Measurements from ENCODE around the gene TEFM. TPM values are rescaled to one million over a fixed set of nuclear protein-coding genes. Genes with fewer than 3 reads are reported as not detected.

TEFM gene, protein sequence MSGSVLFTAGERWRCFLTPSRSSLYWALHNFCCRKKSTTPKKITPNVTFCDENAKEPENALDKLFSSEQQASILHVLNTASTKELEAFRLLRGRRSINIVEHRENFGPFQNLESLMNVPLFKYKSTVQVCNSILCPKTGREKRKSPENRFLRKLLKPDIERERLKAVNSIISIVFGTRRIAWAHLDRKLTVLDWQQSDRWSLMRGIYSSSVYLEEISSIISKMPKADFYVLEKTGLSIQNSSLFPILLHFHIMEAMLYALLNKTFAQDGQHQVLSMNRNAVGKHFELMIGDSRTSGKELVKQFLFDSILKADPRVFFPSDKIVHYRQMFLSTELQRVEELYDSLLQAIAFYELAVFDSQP
- total RNA-seq, result 10 to 100 TPM in 3 of 4 donors, 1 to 10 TPM in 1; 7.4 to 47.4 (median 28.6) TPM

DNA sequence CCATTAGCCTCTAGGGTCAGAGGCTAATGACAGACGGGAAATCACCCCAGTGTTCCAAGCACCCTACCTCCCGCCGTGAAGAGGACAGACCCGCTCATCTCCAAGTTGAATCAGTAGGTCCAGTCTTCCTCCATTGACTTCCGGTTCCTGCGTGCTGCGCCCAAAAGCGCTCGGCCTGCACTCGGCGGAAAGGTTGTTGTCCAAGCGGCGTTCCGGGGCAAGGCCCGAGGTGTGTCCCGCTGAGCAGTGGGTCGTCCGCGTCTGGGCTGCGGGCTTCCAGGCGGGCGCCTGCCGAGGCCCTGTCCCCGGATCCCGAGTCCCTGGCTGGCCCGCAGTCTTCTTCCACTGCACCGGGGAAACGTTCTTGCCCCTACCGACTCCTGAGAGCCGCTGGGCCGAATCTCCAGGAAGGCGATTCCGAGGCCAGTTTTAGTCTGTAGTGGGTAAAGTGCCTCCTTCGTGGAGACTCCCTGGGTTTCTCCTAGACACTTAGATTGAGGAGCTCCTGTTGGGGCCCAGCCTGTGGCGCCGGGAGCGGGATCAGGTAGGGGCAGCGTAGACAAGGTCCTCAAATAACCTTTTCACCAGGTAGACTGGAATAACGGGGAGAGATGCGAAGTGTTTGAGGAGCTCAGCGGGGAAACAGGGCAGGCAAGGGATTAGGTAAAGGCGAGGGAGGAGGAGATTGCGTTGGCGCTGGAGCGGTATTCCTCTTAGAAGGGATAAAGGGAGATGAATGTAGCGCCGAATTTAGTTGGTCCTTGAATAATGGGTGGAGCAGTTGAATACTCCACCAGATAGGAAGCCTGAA is at the start of gene TEFM:
Gene TEFM (minus strand): TSS at position 138 of the 811 bp plus-strand sequence. CDS start 40 bp downstream, at position 98.
- H3K4me1 ChIP-seq, result peaks cover 0 to 12% of the 10 kb centered on the region in 2 donors
- H3K4me3 ChIP-seq, result peak within 1 kb of the TSS; percentile 78 to 82
- H3K36me3 ChIP-seq, result no peaks in the 10 kb centered on the region
- peak; percentile 80 to 91 for DNase-seq
- no peaks in the 10 kb centered on the region for H3K9me3 ChIP-seq
- no peaks in the 10 kb centered on the region for H3K27me3 ChIP-seq
- TF ChIP-seq, protein P1, sequence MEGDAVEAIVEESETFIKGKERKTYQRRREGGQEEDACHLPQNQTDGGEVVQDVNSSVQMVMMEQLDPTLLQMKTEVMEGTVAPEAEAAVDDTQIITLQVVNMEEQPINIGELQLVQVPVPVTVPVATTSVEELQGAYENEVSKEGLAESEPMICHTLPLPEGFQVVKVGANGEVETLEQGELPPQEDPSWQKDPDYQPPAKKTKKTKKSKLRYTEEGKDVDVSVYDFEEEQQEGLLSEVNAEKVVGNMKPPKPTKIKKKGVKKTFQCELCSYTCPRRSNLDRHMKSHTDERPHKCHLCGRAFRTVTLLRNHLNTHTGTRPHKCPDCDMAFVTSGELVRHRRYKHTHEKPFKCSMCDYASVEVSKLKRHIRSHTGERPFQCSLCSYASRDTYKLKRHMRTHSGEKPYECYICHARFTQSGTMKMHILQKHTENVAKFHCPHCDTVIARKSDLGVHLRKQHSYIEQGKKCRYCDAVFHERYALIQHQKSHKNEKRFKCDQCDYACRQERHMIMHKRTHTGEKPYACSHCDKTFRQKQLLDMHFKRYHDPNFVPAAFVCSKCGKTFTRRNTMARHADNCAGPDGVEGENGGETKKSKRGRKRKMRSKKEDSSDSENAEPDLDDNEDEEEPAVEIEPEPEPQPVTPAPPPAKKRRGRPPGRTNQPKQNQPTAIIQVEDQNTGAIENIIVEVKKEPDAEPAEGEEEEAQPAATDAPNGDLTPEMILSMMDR (IDR thresholded peaks at IDR 0.05), result peak in 2 of 4 experiments; percentile 19 to 31
- TF ChIP-seq POLR2A (IDR thresholded peaks at IDR 0.05), result peak in 1 of 2 donors; percentile 47
- peak within 1 kb of the TSS; percentile 88 to 89 for H3K27ac ChIP-seq
- intact Hi-C loops (cut with DNase I; ENCODE audit: low total_unique reads), result no loop called here

DNA sequence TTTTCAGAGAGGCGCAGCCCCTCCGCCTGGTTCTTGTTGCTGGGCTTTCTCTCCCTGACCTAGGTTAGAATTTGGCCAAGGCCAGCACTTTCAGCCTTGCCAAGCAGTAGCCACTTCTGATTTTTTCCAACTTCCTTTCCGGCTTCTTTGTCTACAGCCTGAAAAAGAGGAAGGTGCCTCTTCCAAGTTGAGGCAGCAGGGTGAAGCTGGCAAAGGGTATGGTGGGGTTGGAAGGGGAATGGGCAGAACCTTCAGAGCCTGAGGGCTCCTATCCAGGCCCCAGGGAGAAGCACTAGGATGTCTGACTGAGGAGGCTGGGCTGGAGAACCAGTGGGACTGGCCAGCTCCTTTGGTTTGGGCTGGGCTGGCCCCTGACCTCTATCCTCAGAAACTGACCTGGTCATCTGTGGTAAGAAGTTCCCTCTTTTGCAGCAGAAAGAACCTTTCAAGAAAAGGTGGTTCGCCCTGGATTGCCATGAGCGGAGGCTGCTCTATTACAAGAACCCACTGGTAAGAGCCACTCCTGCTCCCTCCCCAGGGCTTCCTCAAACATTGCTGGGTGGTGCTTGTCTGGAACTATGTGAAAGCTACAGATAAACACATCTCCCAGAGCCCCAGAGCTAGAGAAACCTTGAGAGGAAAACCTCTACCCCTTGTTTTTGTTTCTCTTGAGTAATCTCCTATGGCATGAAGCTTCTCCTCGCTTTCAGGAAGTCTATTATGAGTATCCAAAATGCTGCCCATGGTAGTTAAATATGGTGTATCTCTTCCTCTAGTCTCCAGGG is 48.2 kb upstream of the TEFM start:
- no peak for DNase-seq
- Histone ChIP-seq H3K27ac (peak overlapping the region in 1 of 2 donors; percentile 51), H3K27me3 (no peaks in the 10 kb centered on the region), H3K4me1 (no peaks in the 10 kb centered on the region), H3K36me3 (no peaks in the 10 kb centered on the region), H3K9me3 (no peaks in the 10 kb centered on the region), H3K4me3 (no peak overlapping the region)
- TF ChIP-seq POLR2A (IDR thresholded peaks at IDR 0.05), result no peak
- TF ChIP-seq, protein P1 (IDR thresholded peaks at IDR 0.05), result no peak
- intact Hi-C loops (cut with DNase I; ENCODE audit: low total_unique reads), result no loop called here

DNA sequence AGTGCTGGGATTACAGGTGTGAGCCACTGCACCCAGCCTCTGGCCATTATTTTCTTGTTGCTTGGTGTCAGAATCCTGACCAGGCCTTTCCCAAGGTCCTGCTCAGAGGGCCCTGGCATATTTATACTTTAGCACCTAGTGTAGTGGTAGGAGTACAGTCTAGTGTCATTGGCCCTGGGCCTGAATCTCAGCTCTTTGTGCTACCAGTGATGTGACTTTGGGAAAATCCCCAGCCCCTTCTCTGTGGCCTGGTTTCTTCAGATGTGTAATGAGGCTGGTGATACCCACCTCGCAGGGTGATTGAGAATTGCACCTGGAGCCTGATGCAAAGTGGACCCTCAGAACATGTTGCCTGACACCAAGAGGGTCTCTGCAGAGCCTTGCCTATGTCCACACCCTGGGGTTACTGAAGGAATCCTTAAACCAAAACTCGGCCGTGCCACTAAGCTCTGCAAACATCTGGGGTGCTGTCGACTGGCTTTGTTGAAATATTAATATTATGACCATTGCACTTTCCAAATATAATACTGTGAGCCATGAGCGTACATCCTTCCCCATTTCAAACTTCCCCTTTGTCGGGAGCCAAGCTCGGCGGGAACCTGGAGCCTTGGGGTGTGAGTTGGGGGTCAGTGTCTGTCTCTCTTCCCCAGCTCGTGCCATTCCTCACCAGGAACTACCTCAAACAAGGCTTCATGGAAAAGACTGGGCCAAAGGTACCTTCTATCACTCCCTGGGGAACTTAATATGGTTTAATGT is 46.8 kb upstream of the TEFM start:
- H3K4me3 ChIP-seq, result no peak overlapping the region
- no peaks in the 10 kb centered on the region for H3K27me3 ChIP-seq
- H3K36me3 ChIP-seq, result no peaks in the 10 kb centered on the region
- intact Hi-C loops (cut with DNase I; ENCODE audit: low total_unique reads), result no loop called here
- H3K9me3 ChIP-seq, result no peaks in the 10 kb centered on the region
- no peak overlapping the region for H3K27ac ChIP-seq
- H3K4me1 ChIP-seq, result no peaks in the 10 kb centered on the region
- TF ChIP-seq, protein P1 (IDR thresholded peaks at IDR 0.05), result no peak
- TF ChIP-seq POLR2A (IDR thresholded peaks at IDR 0.05), result no peak
- no peak for DNase-seq

DNA sequence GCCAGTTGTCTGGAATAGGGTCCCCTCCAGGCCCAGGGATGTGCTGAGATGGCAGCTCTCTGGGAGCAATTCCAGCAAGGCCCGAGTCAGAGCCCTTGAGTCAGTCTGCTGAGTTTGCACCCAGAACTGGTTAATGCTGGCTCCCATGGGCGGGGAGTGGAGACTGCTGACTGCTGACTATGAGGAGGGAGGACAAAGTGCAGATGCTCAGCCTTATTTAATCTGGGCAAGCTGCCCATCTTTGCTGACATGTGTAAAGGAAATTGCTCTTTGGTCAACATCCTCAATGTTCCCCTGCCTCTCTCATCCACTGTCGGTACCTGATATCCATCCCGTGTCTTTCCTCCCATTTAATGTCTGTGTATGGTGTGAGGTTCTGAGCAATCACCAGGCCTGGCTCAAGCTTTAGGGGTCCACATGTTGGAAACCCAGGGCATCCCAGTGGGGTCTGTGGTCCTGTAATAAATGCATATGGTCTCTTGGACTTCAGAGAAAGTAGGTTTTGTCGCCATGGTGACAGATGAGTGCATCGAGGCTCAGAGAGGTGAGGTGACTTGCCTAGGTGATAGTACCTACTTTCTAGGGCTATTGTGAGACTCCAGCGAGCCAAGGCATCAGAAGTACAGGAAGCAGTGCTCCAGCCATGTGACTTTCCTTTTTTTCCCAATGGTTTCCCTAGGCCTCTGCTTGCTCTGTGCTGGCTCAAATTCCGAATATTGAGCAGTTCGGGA is 44.8 kb upstream of the TEFM start:
- no peaks in the 10 kb centered on the region for H3K4me1 ChIP-seq
- H3K27ac ChIP-seq, result no peak overlapping the region
- H3K27me3 ChIP-seq, result no peaks in the 10 kb centered on the region
- H3K36me3 ChIP-seq, result no peaks in the 10 kb centered on the region
- H3K9me3 ChIP-seq, result no peaks in the 10 kb centered on the region
- TF ChIP-seq POLR2A (IDR thresholded peaks at IDR 0.05), result no peak
- TF ChIP-seq, protein P1 (IDR thresholded peaks at IDR 0.05), result no peak
- no peak overlapping the region for H3K4me3 ChIP-seq
- DNase-seq, result peak; percentile 37 to 43
- intact Hi-C loops (cut with DNase I; ENCODE audit: low total_unique reads), result no loop called here
